HL-60 (cell line): ENCODE results near the gene ADAMTS2.

Experiments
- CTCF ChIP-seq: IDR thresholded peaks from one replicate; pipeline ENCODE4 v1.5.1; 2011; ENCODE audit warnings: low read length, control low read depth, inconsistent platforms; ENCODE audit not compliant: insufficient read depth
- POLR2AphosphoS5 ChIP-seq: IDR thresholded peaks from 2 replicates; pipeline ENCODE4 v1.6.1; 2012; ENCODE audit warnings: low read depth
- REST ChIP-seq: IDR thresholded peaks from 2 replicates; pipeline ENCODE4 v1.6.1; 2012; ENCODE audit warnings: low read depth; ENCODE audit not compliant: insufficient replicate concordance
- SPI1 ChIP-seq: IDR thresholded peaks from 2 replicates; pipeline ENCODE4 v1.6.1; 2012; ENCODE audit warnings: low read depth, mild to moderate bottlenecking, borderline replicate concordance

- TF ChIP-seq CTCF (no peak), POLR2AphosphoS5 (no peak), REST (no peak), SPI1 (no peak)
Measured at GRCh38 chr5:179223528-179223927, 121.7 kb downstream of the ADAMTS2 start.
